ENCODE results near the gene SLC26A2. TPM values are rescaled to one million over a fixed set of nuclear protein-coding genes. Genes with fewer than 3 reads are reported as not detected.

SLC26A2 gene
- total and polyA plus RNA-seq, 2 donors (not counting 1 experiment from before 2014, with no cell fraction given): 2.1 to 13.2 TPM

- no peak overlapping the region for H3K4me2 ChIP-seq (replicated peaks; ENCODE audit: low read depth, low read length, poor library complexity, severe bottlenecking)
- intact Hi-C loops (cut with micrococcal nuclease): no loop called here
- no peak for TF ChIP-seq EZH2 (IDR thresholded peaks at IDR 0.05; ENCODE audit: borderline replicate concordance, insufficient read depth, low read depth, low read length, poor library complexity, severe bottlenecking)
- TF ChIP-seq, protein P1, sequence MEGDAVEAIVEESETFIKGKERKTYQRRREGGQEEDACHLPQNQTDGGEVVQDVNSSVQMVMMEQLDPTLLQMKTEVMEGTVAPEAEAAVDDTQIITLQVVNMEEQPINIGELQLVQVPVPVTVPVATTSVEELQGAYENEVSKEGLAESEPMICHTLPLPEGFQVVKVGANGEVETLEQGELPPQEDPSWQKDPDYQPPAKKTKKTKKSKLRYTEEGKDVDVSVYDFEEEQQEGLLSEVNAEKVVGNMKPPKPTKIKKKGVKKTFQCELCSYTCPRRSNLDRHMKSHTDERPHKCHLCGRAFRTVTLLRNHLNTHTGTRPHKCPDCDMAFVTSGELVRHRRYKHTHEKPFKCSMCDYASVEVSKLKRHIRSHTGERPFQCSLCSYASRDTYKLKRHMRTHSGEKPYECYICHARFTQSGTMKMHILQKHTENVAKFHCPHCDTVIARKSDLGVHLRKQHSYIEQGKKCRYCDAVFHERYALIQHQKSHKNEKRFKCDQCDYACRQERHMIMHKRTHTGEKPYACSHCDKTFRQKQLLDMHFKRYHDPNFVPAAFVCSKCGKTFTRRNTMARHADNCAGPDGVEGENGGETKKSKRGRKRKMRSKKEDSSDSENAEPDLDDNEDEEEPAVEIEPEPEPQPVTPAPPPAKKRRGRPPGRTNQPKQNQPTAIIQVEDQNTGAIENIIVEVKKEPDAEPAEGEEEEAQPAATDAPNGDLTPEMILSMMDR (IDR thresholded peaks at IDR 0.05): no peak
- H3K9me3 ChIP-seq (ENCODE audit: control extremely low read depth in 1 of 3, control insufficient read depth in 2 of 3, insufficient read depth in 1 of 3, low read length in 2 of 3): no peaks in the 10 kb centered on the region
- H4K20me1 ChIP-seq (ENCODE audit: control insufficient read depth, insufficient read depth, low read length, poor library complexity, severe bottlenecking): no peaks in the 10 kb centered on the region
- Mint-ChIP-seq H3K27me3 (peaks cover 12% of the 10 kb centered on the region), H3K9me3 (ENCODE audit: insufficient read depth) (no peaks in the 10 kb centered on the region), H3K4me1 (no peaks in the 10 kb centered on the region), H3K27ac (no peak overlapping the region), H3K4me3 (no peak overlapping the region)
- no peaks in the 10 kb centered on the region for H3K36me3 ChIP-seq (replicated peaks in 1 of 2; ENCODE audit: control extremely low read depth in 1 of 2, control insufficient read depth in 1 of 2, extremely low read depth in 1 of 2, insufficient read depth in 2 of 2, low read length in 1 of 2)
- no peaks in the 10 kb centered on the region for H3K4me1 ChIP-seq (ENCODE audit: control insufficient read depth in 2 of 2, insufficient read depth in 2 of 2, low read length in 2 of 2)
- H2AFZ ChIP-seq (ENCODE audit: insufficient read depth, low read depth, low read length, poor library complexity, severe bottlenecking): no peak overlapping the region
- no CpG with 5 or more reads among the region's 2 CpGs for WGBS (ENCODE audit: insufficient coverage)
- H3K4me3 ChIP-seq (ENCODE audit: control extremely low read depth in 1 of 5, extremely low read depth in 1 of 5, insufficient read depth in 1 of 5, low read depth in 2 of 5, low read length in 4 of 5): no peak overlapping the region
- CTCF ChIA-PET: no interaction called here
- ATAC-seq (ENCODE audit: low read depth): no peak
- H3K27me3 ChIP-seq (replicated peaks in 1 of 4; ENCODE audit: control extremely low read depth in 1 of 4, control insufficient read depth in 3 of 4, insufficient read depth in 4 of 4, low read length in 3 of 4): no peaks in the 10 kb centered on the region
- no peaks in the 10 kb centered on the region for H3K79me2 ChIP-seq (ENCODE audit: control insufficient read depth, insufficient read depth, low read length)
- H3K27ac ChIP-seq (ENCODE audit: low read length in 2 of 2): no peak overlapping the region
- POLR2A ChIA-PET: no interaction called here
- DNase-seq: no peak
- H3K9ac ChIP-seq (ENCODE audit: low read length): no peak overlapping the region
Measured at GRCh38 chr5:149938279-149938678, 22.3 kb upstream of the SLC26A2 start.

- Histone ChIP-seq H3K4me3 (ENCODE audit: control extremely low read depth in 1 of 5, extremely low read depth in 1 of 5, insufficient read depth in 1 of 5, low read depth in 2 of 5, low read length in 4 of 5) (no peak overlapping the region), H3K4me2 (replicated peaks; ENCODE audit: low read depth, low read length, poor library complexity, severe bottlenecking) (no peak overlapping the region), H3K4me1 (ENCODE audit: control insufficient read depth in 2 of 2, insufficient read depth in 2 of 2, low read length in 2 of 2) (no peaks in the 10 kb centered on the region), H3K27me3 (replicated peaks in 1 of 4; ENCODE audit: control extremely low read depth in 1 of 4, control insufficient read depth in 3 of 4, insufficient read depth in 4 of 4, low read length in 3 of 4) (no peaks in the 10 kb centered on the region), H2AFZ (ENCODE audit: insufficient read depth, low read depth, low read length, poor library complexity, severe bottlenecking) (no peak overlapping the region), H3K9ac (ENCODE audit: low read length) (no peak overlapping the region), H3K9me3 (ENCODE audit: control extremely low read depth in 1 of 3, control insufficient read depth in 2 of 3, insufficient read depth in 1 of 3, low read length in 2 of 3) (no peaks in the 10 kb centered on the region), H3K36me3 (replicated peaks in 1 of 2; ENCODE audit: control extremely low read depth in 1 of 2, control insufficient read depth in 1 of 2, extremely low read depth in 1 of 2, insufficient read depth in 2 of 2, low read length in 1 of 2) (no peaks in the 10 kb centered on the region), H3K79me2 (ENCODE audit: control insufficient read depth, insufficient read depth, low read length) (no peaks in the 10 kb centered on the region), H4K20me1 (ENCODE audit: control insufficient read depth, insufficient read depth, low read length, poor library complexity, severe bottlenecking) (no peaks in the 10 kb centered on the region), H3K27ac (ENCODE audit: low read length in 2 of 2) (no peak overlapping the region)
- intact Hi-C loops (cut with micrococcal nuclease): no loop called here
- POLR2A ChIA-PET: no interaction called here
- no peak for DNase-seq
- WGBS (ENCODE audit: insufficient coverage): 83% methylated on average over 4 of the region's 6 CpGs
- no peak for ATAC-seq (ENCODE audit: low read depth)
- H3K27ac Mint-ChIP-seq: no peak overlapping the region
- H3K27me3 Mint-ChIP-seq: peaks cover 16% of the 10 kb centered on the region
- CTCF ChIA-PET: no interaction called here
- no peak overlapping the region for H3K4me3 Mint-ChIP-seq
- TF ChIP-seq EZH2 (IDR thresholded peaks at IDR 0.05; ENCODE audit: borderline replicate concordance, insufficient read depth, low read depth, low read length, poor library complexity, severe bottlenecking): no peak
- TF ChIP-seq, protein P1 (IDR thresholded peaks at IDR 0.05): no peak
- no peaks in the 10 kb centered on the region for H3K4me1 Mint-ChIP-seq
- no peaks in the 10 kb centered on the region for H3K9me3 Mint-ChIP-seq (ENCODE audit: insufficient read depth)
Measured at GRCh38 chr5:149938791-149939358, 21.7 kb upstream of the SLC26A2 start.

Data from B cell (primary cell).